Measurements from ENCODE around the gene LRCH3. TPM values are rescaled to one million over a fixed set of nuclear protein-coding genes. Genes with fewer than 3 reads are reported as not detected.
"Not testable (repeated sequence)": the region's sequence is repeated elsewhere in the genome, so short reads cannot be mapped to it uniquely, and the experiment has no call there.

Gene LRCH3
- total RNA-seq, 1 experiment from 2014 or later, result 71.8 TPM

- no peaks in the 10 kb centered on the region for H3K4me1 ChIP-seq (ENCODE audit: insufficient read depth, low read length, poor library complexity, severe bottlenecking)
- no peak for DNase-seq (ENCODE audit: low spot score)
- H3K36me3 ChIP-seq (ENCODE audit: insufficient read depth, low read length, poor library complexity, severe bottlenecking), result no peaks in the 10 kb centered on the region
- H3K27ac ChIP-seq (ENCODE audit: low read depth, low read length, poor library complexity, severe bottlenecking), result no peak overlapping the region
- no TSS peak for BruUV-seq (replicated peaks)
- H3K9me3 ChIP-seq (ENCODE audit: low read depth, low read length, poor library complexity, severe bottlenecking), result no peaks in the 10 kb centered on the region
- TF ChIP-seq CTCF (conservative IDR thresholded peaks at IDR 0.05; ENCODE audit: low read depth, low read length), result no peak
- no peak for TF ChIP-seq EZH2 (IDR thresholded peaks at IDR 0.05; ENCODE audit: borderline replicate concordance, low read depth, low read length, poor library complexity, severe bottlenecking)
- no peaks in the 10 kb centered on the region for H3K27me3 ChIP-seq (replicated peaks; ENCODE audit: insufficient read depth, low read depth, low read length, poor library complexity)
- H3K4me3 ChIP-seq (ENCODE audit: low read depth, low read length, poor library complexity, severe bottlenecking), result no peak overlapping the region
- intact Hi-C loops (cut with micrococcal nuclease; ENCODE audit: unreplicated experiment), result loop anchor here (5.0 kb wide), 2 partner anchors 35 to 180 kb away; no protein-coding TSS in a partner anchor
- CTCF ChIA-PET, result interaction anchor here (0.6 to 0.9 kb wide), 2 partner anchors 36 to 58 kb away, joined by 3 to 4 read pairs; no protein-coding TSS in a partner anchor
- POLR2A ChIA-PET (ENCODE audit: low non-redundant PET), result no interaction called here
These were observed 116.1 kb downstream of the LRCH3 start for GRCh38 chr3:197907196-197907595.

GRCh38 chr3:197908550-197908949 is 117.5 kb downstream of the LRCH3 start:
- H3K9me3 ChIP-seq (ENCODE audit: low read depth, low read length, poor library complexity, severe bottlenecking); H3K36me3 ChIP-seq (ENCODE audit: insufficient read depth, low read length, poor library complexity, severe bottlenecking); H3K27me3 ChIP-seq (replicated peaks; ENCODE audit: insufficient read depth, low read depth, low read length, poor library complexity); H3K4me3 ChIP-seq (ENCODE audit: low read depth, low read length, poor library complexity, severe bottlenecking); H3K27ac ChIP-seq (ENCODE audit: low read depth, low read length, poor library complexity, severe bottlenecking); POLR2A ChIA-PET (ENCODE audit: low non-redundant PET); H3K4me1 ChIP-seq (ENCODE audit: insufficient read depth, low read length, poor library complexity, severe bottlenecking); DNase-seq (ENCODE audit: low spot score); CTCF ChIA-PET; BruUV-seq (replicated peaks): not testable (repeated sequence)
- intact Hi-C loops (cut with micrococcal nuclease; ENCODE audit: unreplicated experiment), result loop anchor here (5.0 kb wide), 2 partner anchors 34 to 179 kb away; no protein-coding TSS in a partner anchor

- TF ChIP-seq EZH2 (IDR thresholded peaks at IDR 0.05; ENCODE audit: borderline replicate concordance, low read depth, low read length, poor library complexity, severe bottlenecking) (no peak), CTCF (conservative IDR thresholded peaks at IDR 0.05; ENCODE audit: low read depth, low read length) (no peak)
- Histone ChIP-seq H3K36me3 (ENCODE audit: insufficient read depth, low read length, poor library complexity, severe bottlenecking) (no peaks in the 10 kb centered on the region), H3K27me3 (replicated peaks; ENCODE audit: insufficient read depth, low read depth, low read length, poor library complexity) (no peaks in the 10 kb centered on the region), H3K4me1 (ENCODE audit: insufficient read depth, low read length, poor library complexity, severe bottlenecking) (peaks cover 6% of the 10 kb centered on the region), H3K9me3 (ENCODE audit: low read depth, low read length, poor library complexity, severe bottlenecking) (no peaks in the 10 kb centered on the region), H3K27ac (ENCODE audit: low read depth, low read length, poor library complexity, severe bottlenecking) (no peak overlapping the region), H3K4me3 (ENCODE audit: low read depth, low read length, poor library complexity, severe bottlenecking) (no peak overlapping the region)
- no TSS peak for BruUV-seq (replicated peaks)
- DNase-seq (ENCODE audit: low spot score), result no peak
- POLR2A ChIA-PET (ENCODE audit: low non-redundant PET), result no interaction called here
- CTCF ChIA-PET, result no interaction called here
- intact Hi-C loops (cut with micrococcal nuclease; ENCODE audit: unreplicated experiment), result loop anchor here (5.0 kb wide), 2 partner anchors 33 to 178 kb away; no protein-coding TSS in a partner anchor
These were observed 118.1 kb downstream of the LRCH3 start for GRCh38 chr3:197908957-197909701.

Data from A673 (cell line).